ENCODE results near the gene HSFX3.

HSFX3 gene

DNA sequence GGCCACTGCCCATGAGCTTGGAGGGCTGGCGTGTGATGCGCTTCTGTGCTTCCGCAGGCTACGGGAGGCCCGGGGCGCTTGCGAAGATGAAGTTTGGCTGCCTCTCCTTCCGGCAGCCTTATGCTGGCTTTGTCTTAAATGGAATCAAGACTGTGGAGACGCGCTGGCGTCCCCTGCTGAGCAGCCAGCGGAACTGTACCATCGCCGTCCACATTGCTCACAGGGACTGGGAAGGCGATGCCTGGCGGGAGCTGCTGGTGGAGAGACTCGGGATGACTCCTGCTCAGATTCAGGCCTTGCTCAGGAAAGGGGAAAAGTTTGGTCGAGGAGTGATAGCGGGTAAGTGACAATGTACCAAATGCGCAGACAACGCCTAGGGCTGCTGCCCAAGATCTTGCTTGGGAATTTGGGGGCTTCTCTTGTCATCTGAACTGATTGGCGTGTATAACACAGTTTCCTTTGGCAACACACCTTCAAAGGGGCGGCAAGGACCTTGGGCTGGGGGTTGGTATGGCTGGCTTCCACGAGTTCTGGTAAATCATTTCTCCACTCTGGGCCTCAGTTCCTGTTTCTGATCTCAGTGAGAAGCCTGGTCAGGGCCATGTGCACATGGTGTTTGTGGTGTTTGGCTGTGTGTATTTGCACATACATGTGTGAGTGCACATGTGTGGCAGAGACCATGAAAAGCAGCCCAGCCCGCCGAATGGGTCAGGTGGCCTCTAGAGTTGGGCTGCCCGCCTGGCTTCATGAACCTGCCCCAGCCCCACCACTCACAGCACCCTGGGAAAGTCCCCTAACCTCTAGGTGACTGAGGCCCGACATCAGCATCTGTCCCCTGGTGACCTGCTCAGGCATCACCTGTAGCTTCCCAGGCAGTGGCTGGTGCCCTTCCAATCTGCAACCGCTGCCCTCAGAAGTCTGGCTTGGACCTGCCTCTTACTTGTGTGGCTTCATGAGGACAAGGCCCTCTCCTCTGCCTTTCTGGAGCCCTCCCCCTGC is 3.9 kb downstream of the HSFX3 start:
- peak; percentile 45 for ATAC-seq

- no peak for ATAC-seq
- TF ChIP-seq ZFP3 (CRISPR knock-in tag; IDR thresholded peaks at IDR 0.05) = no peak
- TF ChIP-seq GLIS3 (CRISPR knock-in tag; IDR thresholded peaks at IDR 0.05) = no peak
- no peak for TF ChIP-seq TOX (CRISPR knock-in tag; IDR thresholded peaks at IDR 0.05; ENCODE audit: borderline replicate concordance)
- TF ChIP-seq, protein P1, sequence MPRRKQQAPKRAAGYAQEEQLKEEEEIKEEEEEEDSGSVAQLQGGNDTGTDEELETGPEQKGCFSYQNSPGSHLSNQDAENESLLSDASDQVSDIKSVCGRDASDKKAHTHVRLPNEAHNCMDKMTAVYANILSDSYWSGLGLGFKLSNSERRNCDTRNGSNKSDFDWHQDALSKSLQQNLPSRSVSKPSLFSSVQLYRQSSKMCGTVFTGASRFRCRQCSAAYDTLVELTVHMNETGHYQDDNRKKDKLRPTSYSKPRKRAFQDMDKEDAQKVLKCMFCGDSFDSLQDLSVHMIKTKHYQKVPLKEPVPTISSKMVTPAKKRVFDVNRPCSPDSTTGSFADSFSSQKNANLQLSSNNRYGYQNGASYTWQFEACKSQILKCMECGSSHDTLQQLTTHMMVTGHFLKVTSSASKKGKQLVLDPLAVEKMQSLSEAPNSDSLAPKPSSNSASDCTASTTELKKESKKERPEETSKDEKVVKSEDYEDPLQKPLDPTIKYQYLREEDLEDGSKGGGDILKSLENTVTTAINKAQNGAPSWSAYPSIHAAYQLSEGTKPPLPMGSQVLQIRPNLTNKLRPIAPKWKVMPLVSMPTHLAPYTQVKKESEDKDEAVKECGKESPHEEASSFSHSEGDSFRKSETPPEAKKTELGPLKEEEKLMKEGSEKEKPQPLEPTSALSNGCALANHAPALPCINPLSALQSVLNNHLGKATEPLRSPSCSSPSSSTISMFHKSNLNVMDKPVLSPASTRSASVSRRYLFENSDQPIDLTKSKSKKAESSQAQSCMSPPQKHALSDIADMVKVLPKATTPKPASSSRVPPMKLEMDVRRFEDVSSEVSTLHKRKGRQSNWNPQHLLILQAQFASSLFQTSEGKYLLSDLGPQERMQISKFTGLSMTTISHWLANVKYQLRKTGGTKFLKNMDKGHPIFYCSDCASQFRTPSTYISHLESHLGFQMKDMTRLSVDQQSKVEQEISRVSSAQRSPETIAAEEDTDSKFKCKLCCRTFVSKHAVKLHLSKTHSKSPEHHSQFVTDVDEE (CRISPR knock-in tag; IDR thresholded peaks at IDR 0.05) = no peak
- no peak for TF ChIP-seq PPARA (CRISPR knock-in tag; IDR thresholded peaks at IDR 0.05; ENCODE audit: borderline replicate concordance)
- no peak for TF ChIP-seq ARNTL (CRISPR knock-in tag; IDR thresholded peaks at IDR 0.05; ENCODE audit: borderline replicate concordance, low read depth)
- TF ChIP-seq OSR1 (CRISPR knock-in tag; IDR thresholded peaks at IDR 0.05) = no peak
- TF ChIP-seq ZNF8 (CRISPR knock-in tag; IDR thresholded peaks at IDR 0.05) = no peak
- no peak for TF ChIP-seq ZNF70 (CRISPR knock-in tag; IDR thresholded peaks at IDR 0.05)
- no peak for TF ChIP-seq ISL1 (CRISPR knock-in tag; IDR thresholded peaks at IDR 0.05)
- no peak for TF ChIP-seq CSRNP3 (CRISPR knock-in tag; IDR thresholded peaks at IDR 0.05)
- TF ChIP-seq RARB (CRISPR knock-in tag; IDR thresholded peaks at IDR 0.05) = no peak
Measured at GRCh38 chrX:149541521-149542047, 8.1 kb downstream of the HSFX3 start.

GRCh38 chrX:149540621-149541520 is 8.9 kb downstream of the HSFX3 start, which contains the start of gene EOLA1:
Gene EOLA1 (plus strand): TSS chrX:149541012. CDS start chrX:149545631, 4,619 bp downstream.
- ATAC-seq = peak; percentile 73
- TF ChIP-seq GLIS3 (CRISPR knock-in tag; IDR thresholded peaks at IDR 0.05) (no peak), TOX (CRISPR knock-in tag; IDR thresholded peaks at IDR 0.05; ENCODE audit: borderline replicate concordance) (peak; percentile 82; the same call in 1 of the 2 replicates), ZC3H10 (CRISPR knock-in tag; IDR thresholded peaks at IDR 0.05) (peak; percentile 60; the same call in 1 of the 2 replicates)

DNA sequence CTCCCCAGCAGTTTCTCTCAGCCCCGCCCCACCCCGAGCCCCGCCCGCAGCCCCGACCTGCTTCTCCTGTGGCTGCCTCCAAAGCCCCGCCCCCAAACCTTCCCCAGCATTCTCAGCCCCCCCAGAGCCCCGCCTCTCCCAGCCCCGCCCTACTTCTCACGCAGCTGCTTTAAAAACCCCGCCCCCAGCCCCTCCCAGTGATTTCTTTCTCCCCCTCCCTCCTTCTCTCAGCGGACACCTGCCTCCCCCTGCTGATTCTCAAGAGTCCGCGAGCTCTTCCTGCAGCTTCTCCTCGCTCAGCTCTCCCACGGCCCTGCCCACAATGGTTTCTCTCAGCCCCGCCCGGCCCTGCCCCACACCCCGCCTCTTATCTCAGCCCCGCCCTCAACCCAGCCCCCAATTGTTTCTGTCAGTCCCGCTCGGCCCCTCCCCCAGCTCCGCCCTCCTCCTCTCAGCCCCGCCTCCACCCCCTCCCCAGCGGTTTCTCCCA is 9.5 kb downstream of the HSFX3 start:
- TF ChIP-seq TOX (CRISPR knock-in tag; IDR thresholded peaks at IDR 0.05; ENCODE audit: borderline replicate concordance) (no peak), PPARA (CRISPR knock-in tag; IDR thresholded peaks at IDR 0.05; ENCODE audit: borderline replicate concordance) (no peak)
- ATAC-seq = peak; percentile 46

- ATAC-seq = peak; percentile 74
- TF ChIP-seq CSRNP3 (CRISPR knock-in tag; IDR thresholded peaks at IDR 0.05) (no peak), ZNF565 (CRISPR knock-in tag; conservative IDR thresholded peaks at IDR 0.05; ENCODE audit: low read depth) (no peak), CSDC2 (CRISPR knock-in tag; IDR thresholded peaks at IDR 0.05) (no peak), SNAI2 (CRISPR knock-in tag; IDR thresholded peaks at IDR 0.05) (no peak), ESRRG (CRISPR knock-in tag; IDR thresholded peaks at IDR 0.05) (no peak), ZNF8 (CRISPR knock-in tag; IDR thresholded peaks at IDR 0.05) (no peak), ZNF70 (CRISPR knock-in tag; IDR thresholded peaks at IDR 0.05) (no peak), TCF4 (CRISPR knock-in tag; IDR thresholded peaks at IDR 0.05; ENCODE audit: borderline replicate concordance) (no peak), ARNTL (CRISPR knock-in tag; IDR thresholded peaks at IDR 0.05; ENCODE audit: borderline replicate concordance, low read depth) (no peak), GLIS3 (CRISPR knock-in tag; IDR thresholded peaks at IDR 0.05) (no peak), CREB5 (CRISPR knock-in tag; IDR thresholded peaks at IDR 0.05; ENCODE audit: low read depth) (no peak)
- TF ChIP-seq, protein P2, sequence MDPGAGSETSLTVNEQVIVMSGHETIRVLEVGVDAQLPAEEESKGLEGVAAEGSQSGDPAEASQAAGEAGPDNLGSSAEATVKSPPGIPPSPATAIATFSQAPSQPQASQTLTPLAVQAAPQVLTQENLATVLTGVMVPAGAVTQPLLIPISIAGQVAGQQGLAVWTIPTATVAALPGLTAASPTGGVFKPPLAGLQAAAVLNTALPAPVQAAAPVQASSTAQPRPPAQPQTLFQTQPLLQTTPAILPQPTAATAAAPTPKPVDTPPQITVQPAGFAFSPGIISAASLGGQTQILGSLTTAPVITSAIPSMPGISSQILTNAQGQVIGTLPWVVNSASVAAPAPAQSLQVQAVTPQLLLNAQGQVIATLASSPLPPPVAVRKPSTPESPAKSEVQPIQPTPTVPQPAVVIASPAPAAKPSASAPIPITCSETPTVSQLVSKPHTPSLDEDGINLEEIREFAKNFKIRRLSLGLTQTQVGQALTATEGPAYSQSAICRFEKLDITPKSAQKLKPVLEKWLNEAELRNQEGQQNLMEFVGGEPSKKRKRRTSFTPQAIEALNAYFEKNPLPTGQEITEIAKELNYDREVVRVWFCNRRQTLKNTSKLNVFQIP (CRISPR knock-in tag; IDR thresholded peaks at IDR 0.05; ENCODE audit: borderline replicate concordance, low read depth) = no peak
Measured at GRCh38 chrX:149539283-149540130, 10.2 kb downstream of the HSFX3 start.
